Chondrocyte (in vitro differentiated cells): ENCODE measurements around the gene G3BP1. TPM values are rescaled to one million over a fixed set of nuclear protein-coding genes. Genes with fewer than 3 reads are reported as not detected.

Experiments
- DNase-seq: peaks from one replicate; pipeline ENCODE4 v3.0.0; 2021; ENCODE audit warnings: mixed read lengths, low spot score
- H3K27ac Mint-ChIP-seq: one replicate; pipeline ENCODE4 v1.8.0; 2021; ENCODE audit warnings: mild to moderate bottlenecking, moderate library complexity, mixed read lengths; ENCODE audit not compliant: unreplicated experiment
- H3K27me3 Mint-ChIP-seq: 2 replicates; pipeline ENCODE4 v1.8.0; 2021; ENCODE audit warnings: low read depth, mixed read lengths
- H3K36me3 Mint-ChIP-seq: 2 replicates; pipeline ENCODE4 v1.8.0; 2021; ENCODE audit warnings: low read depth, mixed read lengths
- H3K4me1 Mint-ChIP-seq: 2 replicates; pipeline ENCODE4 v1.8.0; 2021; ENCODE audit warnings: low read depth, mild to moderate bottlenecking, mixed read lengths
- H3K4me3 Mint-ChIP-seq: one replicate; pipeline ENCODE4 v1.8.0; 2021; ENCODE audit warnings: mild to moderate bottlenecking, moderate library complexity, mixed read lengths; ENCODE audit not compliant: unreplicated experiment
- H3K9me3 Mint-ChIP-seq: 2 replicates; pipeline ENCODE4 v1.8.0; 2021; ENCODE audit warnings: low read depth, mixed read lengths
- CTCF ChIP-seq: fragments of 200-600 bp; sonication (generic); IDR thresholded peaks from 2 replicates; pipeline ENCODE4 v1.5.0; 2021; ENCODE audit warnings: antibody characterized with exemption, mild to moderate bottlenecking, moderate library complexity
- total RNA-seq: library from RNA; stranded (reverse); gene quantifications from 3 replicates; pipeline ENCODE4 v1.2.1, GENCODE V29; 2021

Gene G3BP1
- total RNA-seq, 1 donor from 2014 or later = 181 TPM

- Mint-ChIP-seq H3K36me3 (no peaks in the 10 kb centered on the region), H3K9me3 (no peaks in the 10 kb centered on the region), H3K27ac (no peak overlapping the region), H3K4me1 (peaks cover 7% of the 10 kb centered on the region), H3K27me3 (no peaks in the 10 kb centered on the region), H3K4me3 (no peak overlapping the region)
- DNase-seq = no peak
- no peak for TF ChIP-seq CTCF
These were observed 7.0 kb upstream of the G3BP1 start for GRCh38 chr5:151764801-151765200.

GRCh38 chr5:151766975-151767374 is 4.8 kb upstream of the G3BP1 start:
- no peaks in the 10 kb centered on the region for H3K36me3 Mint-ChIP-seq
- DNase-seq = no peak
- no peaks in the 10 kb centered on the region for H3K27me3 Mint-ChIP-seq
- H3K9me3 Mint-ChIP-seq = no peaks in the 10 kb centered on the region
- no peak for TF ChIP-seq CTCF
- H3K4me3 Mint-ChIP-seq = no peak overlapping the region
- peaks cover 5% of the 10 kb centered on the region for H3K4me1 Mint-ChIP-seq
- H3K27ac Mint-ChIP-seq = no peak overlapping the region

- peaks cover 30% of the 10 kb centered on the region for H3K4me1 Mint-ChIP-seq
- H3K9me3 Mint-ChIP-seq = no peaks in the 10 kb centered on the region
- no peak overlapping the region for H3K27ac Mint-ChIP-seq
These were observed 1.1 kb upstream of the G3BP1 start for GRCh38 chr5:151770383-151771258.

GRCh38 chr5:151772029-151772845 is 483 bp downstream of the G3BP1 start:
- peak overlapping the region; percentile 87 for H3K4me3 Mint-ChIP-seq
- no peak for TF ChIP-seq CTCF
- H3K4me1 Mint-ChIP-seq = peaks cover 43% of the 10 kb centered on the region
- peak overlapping the region; percentile 89 for H3K27ac Mint-ChIP-seq
- no peak for DNase-seq
- H3K36me3 Mint-ChIP-seq = peaks cover 1% of the 10 kb centered on the region
- H3K9me3 Mint-ChIP-seq = no peaks in the 10 kb centered on the region
- H3K27me3 Mint-ChIP-seq = no peaks in the 10 kb centered on the region

More at GRCh38 chr5:151770383-151771258, 1.1 kb upstream of the G3BP1 start:
- Mint-ChIP-seq H3K4me3 (no peak overlapping the region), H3K27me3 (no peaks in the 10 kb centered on the region), H3K36me3 (no peaks in the 10 kb centered on the region)
- DNase-seq = peak; percentile 91
- TF ChIP-seq CTCF = no peak

GRCh38 chr5:151772846-151773561 is 1.2 kb downstream of the G3BP1 start:
- TF ChIP-seq CTCF = no peak
- H3K9me3 Mint-ChIP-seq = no peaks in the 10 kb centered on the region
- DNase-seq = no peak
- peaks cover 1% of the 10 kb centered on the region for H3K36me3 Mint-ChIP-seq
- H3K27me3 Mint-ChIP-seq = no peaks in the 10 kb centered on the region
- peak overlapping the region; percentile 89 for H3K27ac Mint-ChIP-seq
- peaks cover 51% of the 10 kb centered on the region for H3K4me1 Mint-ChIP-seq
- peak overlapping the region; percentile 87 for H3K4me3 Mint-ChIP-seq
